Measurements from ENCODE around the gene SV2B. TPM values are rescaled to one million over a fixed set of nuclear protein-coding genes. Genes with fewer than 3 reads are reported as not detected.

The SV2B gene
- total RNA-seq, 1 experiment from 2014 or later = not detected

- H3K9ac ChIP-seq (ENCODE audit: low read length) = no peak overlapping the region
- H3K79me2 ChIP-seq (ENCODE audit: insufficient read depth, low read length) = no peaks in the 10 kb centered on the region
- no peaks in the 10 kb centered on the region for H3K9me2 ChIP-seq (ENCODE audit: insufficient read depth)
- ChIA-PET CTCF (interaction anchor here (0.7 kb wide), 1 partner anchor 144 kb away, joined by 3 read pairs; no protein-coding TSS in a partner anchor), RAD21 (ENCODE audit: low non-redundant PET in 1 of 2, low total read pairs in 2 of 2, uncharacterized antibody in 2 of 2, unreplicated experiment in 2 of 2) (no interaction called here), POLR2A (no interaction called here)
- no TSS peak for BruUV-seq (replicated peaks)
- H3K4me2 ChIP-seq (ENCODE audit: low read length) = no peak overlapping the region
- H3K27ac ChIP-seq (ENCODE audit: low read depth, low read length) = no peak overlapping the region
- no peak overlapping the region for H2AFZ ChIP-seq (ENCODE audit: low read depth, low read length, poor library complexity, severe bottlenecking)
- H3K27me3 ChIP-seq (ENCODE audit: insufficient read depth, low read length) = peaks cover 28% of the 10 kb centered on the region
- H4K20me1 ChIP-seq (ENCODE audit: insufficient read depth) = no peaks in the 10 kb centered on the region
- TF ChIP-seq EZH2phosphoT487 (IDR thresholded peaks at IDR 0.05; ENCODE audit: borderline replicate concordance) = no peak
- no peak for TF ChIP-seq RAD21 (IDR thresholded peaks at IDR 0.05; ENCODE audit: low read depth)
- no peak for TF ChIP-seq SIN3A (IDR thresholded peaks at IDR 0.05; ENCODE audit: low read depth)
- no peak for TF ChIP-seq EZH2 (IDR thresholded peaks at IDR 0.05)
- TF ChIP-seq ZBTB33 (IDR thresholded peaks at IDR 0.05; ENCODE audit: extremely low read depth, insufficient replicate concordance, low read length) = no peak
- TF ChIP-seq JUND (IDR thresholded peaks at IDR 0.05) = no peak
- TF ChIP-seq EGR1 (IDR thresholded peaks at IDR 0.05; ENCODE audit: low read depth) = no peak
- TF ChIP-seq POLR2A (IDR thresholded peaks at IDR 0.05; ENCODE audit: borderline replicate concordance, extremely low read depth, insufficient read depth, insufficient read length) = no peak
- intact Hi-C loops (cut with micrococcal nuclease) = no loop called here
- H3K36me3 ChIP-seq (ENCODE audit: control insufficient read depth in 1 of 2, insufficient read depth in 2 of 2, low read length in 2 of 2) = no peaks in the 10 kb centered on the region
- no peaks in the 10 kb centered on the region for H3K4me1 ChIP-seq (ENCODE audit: control insufficient read depth in 1 of 2, insufficient read depth in 2 of 2, low read length in 2 of 2)
- DNase-seq (ENCODE audit: low read depth, low spot score) (no peak), ATAC-seq (no peak)
- no peak overlapping the region for H3K4me3 ChIP-seq (replicated peaks in 1 of 2; ENCODE audit: low read depth in 1 of 2, low read length in 2 of 2)
- no peaks in the 10 kb centered on the region for H3K9me3 ChIP-seq (ENCODE audit: control insufficient read depth in 1 of 2, insufficient read depth in 1 of 2, low read depth in 1 of 2, low read length in 2 of 2)
Observed at GRCh38 chr15:91141097-91141496, 41.0 kb downstream of the SV2B start.

- no peak overlapping the region for H3K4me2 ChIP-seq (ENCODE audit: low read length)
- peaks cover 22% of the 10 kb centered on the region for H3K27me3 ChIP-seq (ENCODE audit: insufficient read depth, low read length)
- no peaks in the 10 kb centered on the region for H3K36me3 ChIP-seq (ENCODE audit: control insufficient read depth in 1 of 2, insufficient read depth in 2 of 2, low read length in 2 of 2)
- H3K9me2 ChIP-seq (ENCODE audit: insufficient read depth) = no peaks in the 10 kb centered on the region
- ChIA-PET POLR2A (no interaction called here), CTCF (no interaction called here), RAD21 (ENCODE audit: low non-redundant PET in 1 of 2, low total read pairs in 2 of 2, uncharacterized antibody in 2 of 2, unreplicated experiment in 2 of 2) (no interaction called here)
- no peaks in the 10 kb centered on the region for H3K9me3 ChIP-seq (ENCODE audit: control insufficient read depth in 1 of 2, insufficient read depth in 1 of 2, low read depth in 1 of 2, low read length in 2 of 2)
- no peak overlapping the region for H3K4me3 ChIP-seq (replicated peaks in 1 of 2; ENCODE audit: low read depth in 1 of 2, low read length in 2 of 2)
- DNase-seq (ENCODE audit: low read depth, low spot score) (no peak), ATAC-seq (peak; percentile 72)
- no peak overlapping the region for H3K9ac ChIP-seq (ENCODE audit: low read length)
- H2AFZ ChIP-seq (ENCODE audit: low read depth, low read length, poor library complexity, severe bottlenecking) = no peak overlapping the region
- no TSS peak for BruUV-seq (replicated peaks)
- peak; percentile 15 to 66 (median 53); a peak in 4 of 6 replicates for TF ChIP-seq CTCF (IDR thresholded peaks at IDR 0.05 in 2 of 3, conservative IDR thresholded peaks at IDR 0.05 in 1 of 3; ENCODE audit: borderline replicate concordance in 1 of 3, insufficient read depth in 1 of 3, low read depth in 2 of 3, low read length in 2 of 3)
- TF ChIP-seq POLR2A (IDR thresholded peaks at IDR 0.05; ENCODE audit: borderline replicate concordance, extremely low read depth, insufficient read depth, insufficient read length) = no peak
- 0 out of 2 replicates have a peak, but pooled peaks have one; percentile 23 for TF ChIP-seq RAD21 (IDR thresholded peaks at IDR 0.05; ENCODE audit: low read depth)
- H3K4me1 ChIP-seq (ENCODE audit: control insufficient read depth in 1 of 2, insufficient read depth in 2 of 2, low read length in 2 of 2) = no peaks in the 10 kb centered on the region
- intact Hi-C loops (cut with micrococcal nuclease) = no loop called here
- H3K27ac ChIP-seq (ENCODE audit: low read depth, low read length) = no peak overlapping the region
- H4K20me1 ChIP-seq (ENCODE audit: insufficient read depth) = no peaks in the 10 kb centered on the region
- no peaks in the 10 kb centered on the region for H3K79me2 ChIP-seq (ENCODE audit: insufficient read depth, low read length)
Observed at GRCh38 chr15:91142106-91142744, 42.2 kb downstream of the SV2B start.
